ENCODE data around the gene GYS2. TPM values are rescaled to one million over a fixed set of nuclear protein-coding genes. Genes with fewer than 3 reads are reported as not detected.

GYS2 gene
- total RNA-seq (2021; ENCODE audit: unreplicated experiment) (not detected), Bru-seq, nascent RNA (not detected), BruChase-seq, experiment 1, labeled RNA remaining after a 2-hour chase (percentile 2 among the genes with signal in this experiment), BruChase-seq, experiment 2, labeled RNA remaining after a 6-hour chase (percentile 28 among the genes with signal in this experiment)
- polyA plus RNA-seq (2012; ENCODE audit: insufficient read length): not detected
- long read RNA-seq: 0 reads

DNA sequence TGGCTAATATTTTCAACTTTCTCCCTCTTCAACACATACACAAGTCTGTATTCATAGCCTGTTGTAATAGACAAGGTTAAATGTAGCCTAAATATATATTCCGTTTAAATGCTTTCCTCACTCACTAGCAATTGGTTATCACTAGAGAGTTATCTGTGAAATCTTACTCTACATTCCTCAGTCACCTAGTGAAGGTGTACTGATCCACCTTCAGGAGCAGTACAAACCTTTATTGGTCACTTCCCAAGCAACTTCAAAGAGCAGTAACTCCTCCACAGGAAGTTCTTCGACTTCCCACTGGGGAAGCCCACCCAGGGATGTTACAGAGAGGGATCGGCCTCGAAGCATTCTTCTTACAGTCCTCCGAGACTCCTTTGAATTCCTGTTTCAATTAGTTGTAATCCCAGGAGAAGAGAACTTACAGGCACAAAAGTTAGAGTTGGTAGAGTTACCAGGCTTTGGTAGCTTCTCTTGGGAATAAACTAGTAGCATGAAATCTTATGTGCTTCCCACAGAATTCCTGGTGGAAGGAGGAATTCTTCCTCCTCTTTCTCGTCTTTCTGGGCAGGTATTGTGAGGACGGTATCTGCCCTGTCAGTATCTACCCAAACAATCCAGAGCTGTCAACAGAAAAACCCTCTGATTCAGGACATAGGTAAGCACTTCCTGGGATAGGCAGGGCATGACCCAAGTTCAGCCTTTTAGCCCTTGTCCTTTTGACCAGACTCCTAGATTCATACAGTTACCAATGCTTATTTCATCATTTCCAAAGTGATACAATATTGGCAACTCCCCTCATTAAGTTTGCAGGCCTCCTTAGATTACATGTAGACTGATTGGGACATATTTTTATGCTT is at the start of gene GYS2:
Gene GYS2 (minus strand): TSS at position 603 of the 857 bp plus-strand sequence. CDS start 255 bp downstream, at position 348.
- Histone ChIP-seq H3K9me3 (ENCODE audit: control insufficient read depth, insufficient read depth, low read depth, low read length) (no peaks in the 10 kb centered on the region), H3K27ac (ENCODE audit: low read length) (no peak within 1 kb of the TSS), H3K36me3 (ENCODE audit: control insufficient read depth, insufficient read depth, low read length) (no peaks in the 10 kb centered on the region), H3K27me3 (ENCODE audit: control insufficient read depth, insufficient read depth, low read length) (no peaks in the 10 kb centered on the region), H3K4me1 (ENCODE audit: control insufficient read depth, insufficient read depth, low read length) (no peaks in the 10 kb centered on the region), H3K4me3 (ENCODE audit: low read depth in 2 of 2, low read length in 2 of 2) (no peak within 1 kb of the TSS)
- in situ Hi-C loops (cut with HindIII; ENCODE audit: low pct_unique_long_range_greater_than_20kb, low sequenced_read_pairs) (no loop called here), intact Hi-C loops (cut with micrococcal nuclease; ENCODE audit: unreplicated experiment) (loop anchor here (5.0 kb wide), 1 partner anchor 78 kb away; no protein-coding TSS in a partner anchor)
- no peak for ATAC-seq
- ChIA-PET CTCF (no interaction called here), POLR2A (no interaction called here)
- TF ChIP-seq, protein P1, sequence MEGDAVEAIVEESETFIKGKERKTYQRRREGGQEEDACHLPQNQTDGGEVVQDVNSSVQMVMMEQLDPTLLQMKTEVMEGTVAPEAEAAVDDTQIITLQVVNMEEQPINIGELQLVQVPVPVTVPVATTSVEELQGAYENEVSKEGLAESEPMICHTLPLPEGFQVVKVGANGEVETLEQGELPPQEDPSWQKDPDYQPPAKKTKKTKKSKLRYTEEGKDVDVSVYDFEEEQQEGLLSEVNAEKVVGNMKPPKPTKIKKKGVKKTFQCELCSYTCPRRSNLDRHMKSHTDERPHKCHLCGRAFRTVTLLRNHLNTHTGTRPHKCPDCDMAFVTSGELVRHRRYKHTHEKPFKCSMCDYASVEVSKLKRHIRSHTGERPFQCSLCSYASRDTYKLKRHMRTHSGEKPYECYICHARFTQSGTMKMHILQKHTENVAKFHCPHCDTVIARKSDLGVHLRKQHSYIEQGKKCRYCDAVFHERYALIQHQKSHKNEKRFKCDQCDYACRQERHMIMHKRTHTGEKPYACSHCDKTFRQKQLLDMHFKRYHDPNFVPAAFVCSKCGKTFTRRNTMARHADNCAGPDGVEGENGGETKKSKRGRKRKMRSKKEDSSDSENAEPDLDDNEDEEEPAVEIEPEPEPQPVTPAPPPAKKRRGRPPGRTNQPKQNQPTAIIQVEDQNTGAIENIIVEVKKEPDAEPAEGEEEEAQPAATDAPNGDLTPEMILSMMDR (IDR thresholded peaks at IDR 0.05): no peak
- TF ChIP-seq POLR2AphosphoS5 (IDR thresholded peaks at IDR 0.05; ENCODE audit: low read depth, low read length) (no peak), SIN3A (IDR thresholded peaks at IDR 0.05; ENCODE audit: borderline replicate concordance, insufficient read depth, low read depth, low read length) (no peak), TCF7L2 (IDR thresholded peaks at IDR 0.05; ENCODE audit: low read depth, low read length) (no peak)
- TF ChIP-seq, protein P2, sequence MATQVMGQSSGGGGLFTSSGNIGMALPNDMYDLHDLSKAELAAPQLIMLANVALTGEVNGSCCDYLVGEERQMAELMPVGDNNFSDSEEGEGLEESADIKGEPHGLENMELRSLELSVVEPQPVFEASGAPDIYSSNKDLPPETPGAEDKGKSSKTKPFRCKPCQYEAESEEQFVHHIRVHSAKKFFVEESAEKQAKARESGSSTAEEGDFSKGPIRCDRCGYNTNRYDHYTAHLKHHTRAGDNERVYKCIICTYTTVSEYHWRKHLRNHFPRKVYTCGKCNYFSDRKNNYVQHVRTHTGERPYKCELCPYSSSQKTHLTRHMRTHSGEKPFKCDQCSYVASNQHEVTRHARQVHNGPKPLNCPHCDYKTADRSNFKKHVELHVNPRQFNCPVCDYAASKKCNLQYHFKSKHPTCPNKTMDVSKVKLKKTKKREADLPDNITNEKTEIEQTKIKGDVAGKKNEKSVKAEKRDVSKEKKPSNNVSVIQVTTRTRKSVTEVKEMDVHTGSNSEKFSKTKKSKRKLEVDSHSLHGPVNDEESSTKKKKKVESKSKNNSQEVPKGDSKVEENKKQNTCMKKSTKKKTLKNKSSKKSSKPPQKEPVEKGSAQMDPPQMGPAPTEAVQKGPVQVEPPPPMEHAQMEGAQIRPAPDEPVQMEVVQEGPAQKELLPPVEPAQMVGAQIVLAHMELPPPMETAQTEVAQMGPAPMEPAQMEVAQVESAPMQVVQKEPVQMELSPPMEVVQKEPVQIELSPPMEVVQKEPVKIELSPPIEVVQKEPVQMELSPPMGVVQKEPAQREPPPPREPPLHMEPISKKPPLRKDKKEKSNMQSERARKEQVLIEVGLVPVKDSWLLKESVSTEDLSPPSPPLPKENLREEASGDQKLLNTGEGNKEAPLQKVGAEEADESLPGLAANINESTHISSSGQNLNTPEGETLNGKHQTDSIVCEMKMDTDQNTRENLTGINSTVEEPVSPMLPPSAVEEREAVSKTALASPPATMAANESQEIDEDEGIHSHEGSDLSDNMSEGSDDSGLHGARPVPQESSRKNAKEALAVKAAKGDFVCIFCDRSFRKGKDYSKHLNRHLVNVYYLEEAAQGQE (IDR thresholded peaks at IDR 0.05; ENCODE audit: insufficient read depth in 1 of 2, low read depth in 2 of 2, low read length in 1 of 2): no peak
- no peak for DNase-seq (ENCODE audit: low read depth, low spot score)
- BruUV-seq (replicated peaks): no TSS peak

- Histone ChIP-seq H3K4me1 (ENCODE audit: control insufficient read depth, insufficient read depth, low read length) (peaks cover 4% of the 10 kb centered on the region; the same call in 1 of the 2 replicates), H3K4me3 (ENCODE audit: low read depth in 2 of 2, low read length in 2 of 2) (no peak overlapping the region), H3K9me3 (ENCODE audit: control insufficient read depth, insufficient read depth, low read depth, low read length) (no peaks in the 10 kb centered on the region), H3K36me3 (ENCODE audit: control insufficient read depth, insufficient read depth, low read length) (peaks cover 43% of the 10 kb centered on the region), H3K27me3 (ENCODE audit: control insufficient read depth, insufficient read depth, low read length) (no peaks in the 10 kb centered on the region), H3K27ac (ENCODE audit: low read length) (no peak overlapping the region)
- ChIA-PET CTCF (no interaction called here), POLR2A (no interaction called here)
- DNase-seq (ENCODE audit: low read depth, low spot score) (no peak), ATAC-seq (no peak)
- TF ChIP-seq, protein P2 (IDR thresholded peaks at IDR 0.05; ENCODE audit: insufficient read depth in 1 of 2, low read depth in 2 of 2, low read length in 1 of 2): no peak
- no peak for TF ChIP-seq SIN3A (IDR thresholded peaks at IDR 0.05; ENCODE audit: borderline replicate concordance, insufficient read depth, low read depth, low read length)
- TF ChIP-seq TCF7L2 (IDR thresholded peaks at IDR 0.05; ENCODE audit: low read depth, low read length): no peak
- TF ChIP-seq POLR2AphosphoS5 (IDR thresholded peaks at IDR 0.05; ENCODE audit: low read depth, low read length): no peak
- TF ChIP-seq, protein P1 (IDR thresholded peaks at IDR 0.05): no peak
- intact Hi-C loops (cut with micrococcal nuclease; ENCODE audit: unreplicated experiment): no loop called here
- BruUV-seq (replicated peaks): no TSS peak
- in situ Hi-C loops (cut with HindIII; ENCODE audit: low pct_unique_long_range_greater_than_20kb, low sequenced_read_pairs): no loop called here
Observed at GRCh38 chr12:21651821-21652220, 47.2 kb upstream of the GYS2 start.
